Ishikawa (cell line): ENCODE measurements around the gene ATXN10.

Source experiments
- CEBPB ChIP-seq: IDR thresholded peaks from 2 replicates; pipeline ENCODE4 v1.6.1; 2012
- CREB1 ChIP-seq: IDR thresholded peaks from 2 replicates; pipeline ENCODE4 v1.6.1; 2012; ENCODE audit warnings: low read depth
- EGR1 ChIP-seq: IDR thresholded peaks from 2 replicates; pipeline ENCODE4 v1.6.1; 2012
- EP300 ChIP-seq: IDR thresholded peaks from 2 replicates; pipeline ENCODE4 v1.6.1; 2012; ENCODE audit warnings: borderline replicate concordance
- FOXM1 ChIP-seq: IDR thresholded peaks from 2 replicates; pipeline ENCODE4 v1.6.1; 2012; ENCODE audit warnings: low read depth, borderline replicate concordance
- MAX ChIP-seq: IDR thresholded peaks from 2 replicates; pipeline ENCODE4 v1.6.1; 2012
- NFIC ChIP-seq: IDR thresholded peaks from 2 replicates; pipeline ENCODE4 v1.6.1; 2012
- RAD21 ChIP-seq: IDR thresholded peaks from 2 replicates; pipeline ENCODE4 v1.6.1; 2012; ENCODE audit warnings: low read depth
- TAF1 ChIP-seq: IDR thresholded peaks from 2 replicates; pipeline ENCODE4 v1.6.1; 2012; ENCODE audit warnings: low read depth, mild to moderate bottlenecking
- TCF12 ChIP-seq: IDR thresholded peaks from 2 replicates; pipeline ENCODE4 v1.6.1; 2012; ENCODE audit warnings: low read depth
- TEAD4 ChIP-seq: IDR thresholded peaks from 2 replicates; pipeline ENCODE4 v1.6.1; 2012
- YY1 ChIP-seq: IDR thresholded peaks from 2 replicates; pipeline ENCODE4 v1.6.1; 2012; ENCODE audit warnings: low read depth
- ZBTB7A ChIP-seq: IDR thresholded peaks from 2 replicates; pipeline ENCODE4 v1.6.1; 2012; ENCODE audit warnings: low read depth
- TF ChIP-seq, protein P1 (sequence below): IDR thresholded peaks from 2 replicates; pipeline ENCODE4 v1.6.1; 2012; ENCODE audit warnings: low read depth, mild to moderate bottlenecking
- TF ChIP-seq, protein P2 (sequence below): IDR thresholded peaks from 2 replicates; pipeline ENCODE4 v1.6.1; 2012

ATXN10 gene

GRCh38 chr22:45670981-45671782 lies 452 bp upstream of the ATXN10 start:
- TF ChIP-seq, protein P1, sequence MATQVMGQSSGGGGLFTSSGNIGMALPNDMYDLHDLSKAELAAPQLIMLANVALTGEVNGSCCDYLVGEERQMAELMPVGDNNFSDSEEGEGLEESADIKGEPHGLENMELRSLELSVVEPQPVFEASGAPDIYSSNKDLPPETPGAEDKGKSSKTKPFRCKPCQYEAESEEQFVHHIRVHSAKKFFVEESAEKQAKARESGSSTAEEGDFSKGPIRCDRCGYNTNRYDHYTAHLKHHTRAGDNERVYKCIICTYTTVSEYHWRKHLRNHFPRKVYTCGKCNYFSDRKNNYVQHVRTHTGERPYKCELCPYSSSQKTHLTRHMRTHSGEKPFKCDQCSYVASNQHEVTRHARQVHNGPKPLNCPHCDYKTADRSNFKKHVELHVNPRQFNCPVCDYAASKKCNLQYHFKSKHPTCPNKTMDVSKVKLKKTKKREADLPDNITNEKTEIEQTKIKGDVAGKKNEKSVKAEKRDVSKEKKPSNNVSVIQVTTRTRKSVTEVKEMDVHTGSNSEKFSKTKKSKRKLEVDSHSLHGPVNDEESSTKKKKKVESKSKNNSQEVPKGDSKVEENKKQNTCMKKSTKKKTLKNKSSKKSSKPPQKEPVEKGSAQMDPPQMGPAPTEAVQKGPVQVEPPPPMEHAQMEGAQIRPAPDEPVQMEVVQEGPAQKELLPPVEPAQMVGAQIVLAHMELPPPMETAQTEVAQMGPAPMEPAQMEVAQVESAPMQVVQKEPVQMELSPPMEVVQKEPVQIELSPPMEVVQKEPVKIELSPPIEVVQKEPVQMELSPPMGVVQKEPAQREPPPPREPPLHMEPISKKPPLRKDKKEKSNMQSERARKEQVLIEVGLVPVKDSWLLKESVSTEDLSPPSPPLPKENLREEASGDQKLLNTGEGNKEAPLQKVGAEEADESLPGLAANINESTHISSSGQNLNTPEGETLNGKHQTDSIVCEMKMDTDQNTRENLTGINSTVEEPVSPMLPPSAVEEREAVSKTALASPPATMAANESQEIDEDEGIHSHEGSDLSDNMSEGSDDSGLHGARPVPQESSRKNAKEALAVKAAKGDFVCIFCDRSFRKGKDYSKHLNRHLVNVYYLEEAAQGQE = no peak
- 0 out of 2 replicates have a peak, but pooled peaks have one; percentile 41 for TF ChIP-seq ZBTB7A

DNA sequence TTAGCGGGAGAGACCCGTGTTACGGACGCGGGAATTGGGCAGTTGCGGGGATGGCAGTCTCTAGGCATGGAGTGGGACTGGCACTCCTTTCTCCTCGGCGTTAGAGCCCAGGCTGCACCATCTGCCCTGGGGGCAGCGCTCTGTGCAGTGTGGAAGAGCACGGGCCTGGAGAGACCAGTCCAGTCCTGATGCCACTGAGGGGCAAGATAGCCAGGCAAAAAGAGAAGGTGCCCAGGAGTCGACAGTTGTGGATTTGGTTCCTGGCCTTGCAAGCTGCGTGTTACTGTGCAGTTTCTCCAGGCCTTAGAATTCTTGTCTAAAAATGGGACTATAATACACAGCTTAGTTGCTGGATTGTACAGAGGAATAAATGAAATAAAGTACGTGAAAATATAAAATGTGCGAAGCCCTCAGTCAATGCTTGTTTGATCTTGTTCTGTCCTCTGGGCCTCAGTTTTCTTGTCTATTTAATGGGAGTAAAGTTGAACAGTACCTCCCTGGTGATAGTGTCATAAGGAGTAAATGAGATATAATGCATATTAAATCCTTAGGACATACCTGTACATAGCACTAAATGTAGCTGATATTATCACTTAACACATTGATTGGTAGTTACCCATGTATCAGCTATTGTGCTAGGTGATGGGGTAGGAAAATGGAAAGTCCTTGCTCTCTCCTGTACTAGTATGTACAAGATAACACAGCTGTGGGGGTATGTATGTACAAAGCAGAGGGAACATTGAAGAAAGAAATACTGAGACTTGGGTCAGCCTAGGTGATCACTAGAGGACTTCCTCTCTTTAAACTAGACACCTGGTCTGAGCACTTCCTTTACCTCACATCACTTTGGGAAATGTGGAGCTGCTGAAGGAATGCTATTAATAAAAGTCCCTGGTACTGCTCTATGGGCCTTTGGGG lies 1.2 kb downstream of the ATXN10 start:
- TF ChIP-seq, protein P2, sequence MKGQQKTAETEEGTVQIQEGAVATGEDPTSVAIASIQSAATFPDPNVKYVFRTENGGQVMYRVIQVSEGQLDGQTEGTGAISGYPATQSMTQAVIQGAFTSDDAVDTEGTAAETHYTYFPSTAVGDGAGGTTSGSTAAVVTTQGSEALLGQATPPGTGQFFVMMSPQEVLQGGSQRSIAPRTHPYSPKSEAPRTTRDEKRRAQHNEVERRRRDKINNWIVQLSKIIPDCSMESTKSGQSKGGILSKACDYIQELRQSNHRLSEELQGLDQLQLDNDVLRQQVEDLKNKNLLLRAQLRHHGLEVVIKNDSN = no peak
- TF ChIP-seq FOXM1 (no peak), YY1 (no peak), CEBPB (no peak), TCF12 (no peak; the same call in 1 of the 2 replicates), MAX (no peak), EP300 (no peak), CREB1 (no peak), ZBTB7A (no peak), RAD21 (no peak), NFIC (no peak), TEAD4 (no peak), EGR1 (no peak), TAF1 (no peak)
- TF ChIP-seq, protein P1 = no peak

DNA sequence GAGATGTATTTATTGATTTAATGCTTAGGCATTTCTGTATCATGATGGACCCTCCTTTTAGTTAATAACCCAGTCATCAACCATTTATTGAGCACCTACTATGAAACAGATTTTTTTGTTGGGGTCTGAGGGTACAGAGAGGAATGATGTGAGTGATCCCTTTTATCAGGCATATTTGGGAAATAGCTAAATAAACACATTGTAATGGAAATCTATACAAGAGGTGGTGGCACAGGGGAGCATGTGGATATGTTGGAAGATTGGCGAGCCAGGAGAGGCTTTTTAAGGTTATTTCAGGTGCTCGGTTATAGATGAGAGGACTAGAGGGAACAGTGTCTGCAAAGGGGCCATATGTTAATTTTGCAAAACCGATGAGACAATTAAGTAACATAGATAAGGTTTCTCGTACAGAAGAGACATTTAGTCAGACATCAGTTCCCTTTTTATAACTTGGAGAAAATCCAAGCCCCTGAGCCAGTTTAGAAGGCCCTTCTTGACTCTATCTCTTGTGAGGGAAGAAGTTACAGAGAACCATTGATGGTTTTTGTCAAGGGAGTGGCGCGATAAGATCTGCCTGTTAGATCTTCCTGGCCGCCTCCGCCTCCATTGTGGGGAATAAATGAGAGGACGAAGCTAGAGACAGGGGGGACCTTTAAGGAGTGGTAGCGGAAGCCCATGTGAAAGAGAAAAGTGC lies 2.0 kb downstream of the ATXN10 start:
- no peak for TF ChIP-seq TEAD4

- TF ChIP-seq, protein P2 = no peak
- TF ChIP-seq, protein P1 = no peak
- TF ChIP-seq MAX (no peak), TCF12 (no peak), NFIC (no peak), RAD21 (no peak), TAF1 (no peak), EP300 (no peak), EGR1 (no peak), YY1 (no peak), CEBPB (no peak), TEAD4 (no peak), ZBTB7A (no peak), FOXM1 (no peak), CREB1 (no peak)
Observed at GRCh38 chr22:45676024-45676423, 4.4 kb downstream of the ATXN10 start.
